HG02970 (cell line): ENCODE measurements around the gene HOMER2.
"Not testable (repeated sequence)": the region's sequence is repeated elsewhere in the genome, so short reads cannot be mapped to it uniquely, and the experiment has no call there.

Source experiments
- ATAC-seq: cut with Tn5 transposase; IDR thresholded peaks from one replicate; pipeline ENCODE4 v1.9.1; 2021; ENCODE audit warnings: mild to moderate bottlenecking, moderate library complexity, moderate number of reproducible peaks; ENCODE audit not compliant: unreplicated experiment, low FRiP score

Gene HOMER2

GRCh38 chr15:82968066-82968465, 15.5 kb upstream of the HOMER2 start:
- no peak for ATAC-seq

DNA sequence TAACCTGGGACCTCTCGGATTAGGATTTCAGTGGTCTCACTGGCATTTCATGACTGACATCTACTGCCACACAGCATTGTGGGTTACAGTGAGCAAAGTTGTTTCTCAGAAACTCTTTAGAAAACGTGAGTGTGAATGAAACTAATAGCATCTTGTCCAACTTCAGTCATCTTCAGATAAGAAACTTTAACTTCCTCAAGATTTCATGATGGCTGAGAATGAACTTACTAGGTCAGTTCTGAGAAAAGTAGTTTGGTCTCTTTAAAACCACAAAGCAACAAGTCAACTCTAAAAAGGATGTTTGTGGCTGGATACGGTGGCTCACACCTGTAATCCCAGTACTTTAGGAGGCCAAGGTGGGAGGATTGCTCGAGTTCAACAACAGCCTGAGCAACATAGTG, 14.2 kb upstream of the HOMER2 start:
- no peak for ATAC-seq

DNA sequence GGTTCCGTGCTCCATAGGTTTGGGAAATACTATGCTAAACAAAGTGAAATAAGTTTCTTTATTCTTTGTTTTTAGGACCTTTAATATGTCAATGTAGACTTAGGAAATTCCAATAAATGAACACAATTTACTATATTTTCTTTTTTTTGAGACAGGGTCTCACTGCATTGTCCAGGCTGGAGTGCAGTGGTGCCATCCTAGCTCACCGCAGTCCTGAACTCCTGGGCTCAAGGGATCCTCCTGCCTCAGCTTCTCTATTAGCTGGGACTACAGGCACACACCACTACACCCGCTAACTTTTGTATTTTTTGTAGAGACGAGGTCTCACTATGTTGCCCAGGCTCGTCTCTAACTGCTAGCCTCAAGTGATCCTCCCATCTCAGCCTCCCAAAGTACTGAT, 12.4 kb upstream of the HOMER2 start:
- no peak for ATAC-seq

- no peak for ATAC-seq
Observed at GRCh38 chr15:82963471-82964341, 11.2 kb upstream of the HOMER2 start.

DNA sequence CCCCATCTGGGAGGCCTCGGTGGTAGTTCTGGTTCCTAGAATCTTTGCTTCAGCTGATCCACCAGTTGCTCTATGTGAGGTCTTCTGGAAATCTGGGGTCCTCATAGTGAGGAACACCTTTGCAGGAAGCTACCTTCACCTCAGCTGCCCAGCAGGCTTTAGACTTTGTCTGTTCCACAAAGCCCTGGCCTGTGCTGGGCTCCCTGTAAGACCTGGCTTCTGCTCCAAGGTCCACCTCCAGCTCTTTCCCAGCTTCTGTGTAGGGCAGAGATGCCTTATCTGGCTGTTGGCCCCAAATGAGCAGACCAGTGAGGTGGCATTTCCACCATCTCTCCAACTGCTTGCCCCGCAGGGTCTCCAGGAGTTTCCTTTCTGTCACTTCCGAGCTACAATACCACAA, 8.2 kb upstream of the HOMER2 start:
- no peak for ATAC-seq

DNA sequence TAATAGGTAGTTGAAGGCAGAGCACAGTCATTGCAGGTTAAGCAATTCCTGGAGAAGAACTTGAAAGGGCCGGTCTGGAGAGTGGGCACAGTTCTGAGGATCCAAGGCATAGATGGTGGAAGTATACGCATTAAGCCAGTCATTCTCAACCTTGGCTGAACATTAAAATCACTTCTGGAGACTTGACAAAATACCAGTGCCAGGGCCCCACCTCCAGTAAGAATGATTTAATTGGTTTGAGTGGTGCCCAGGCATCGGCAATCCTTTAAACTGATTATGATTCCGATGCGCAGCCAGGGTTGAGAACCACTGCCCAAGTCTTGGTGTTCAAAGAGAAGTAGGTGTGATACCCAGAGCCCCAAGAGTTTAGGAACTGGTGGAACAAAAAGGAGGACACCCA, 6.9 kb upstream of the HOMER2 start:
- no peak for ATAC-seq

DNA sequence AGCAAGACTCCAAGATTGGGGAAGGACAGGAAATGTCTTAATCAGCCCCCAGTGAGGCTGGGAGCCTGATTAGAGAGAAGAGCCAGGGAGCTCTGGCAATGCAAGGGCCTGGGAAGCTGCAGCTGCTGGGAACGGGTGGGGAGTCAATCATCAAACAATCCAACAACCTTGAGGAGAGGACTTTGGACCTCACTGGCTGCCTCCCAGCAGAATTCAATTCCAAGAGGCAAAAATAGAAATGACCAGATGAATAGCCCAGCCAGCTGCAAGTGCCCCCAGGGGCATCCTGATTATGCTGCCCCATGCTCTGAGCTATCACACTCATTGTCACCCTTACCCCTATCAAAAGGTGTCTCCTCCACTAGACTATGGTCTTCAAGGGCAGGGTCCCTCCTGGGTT, 6.1 kb upstream of the HOMER2 start:
- no peak for ATAC-seq

- ATAC-seq = no peak
Observed at GRCh38 chr15:82951472-82952157, 905 bp downstream of the HOMER2 start.

DNA sequence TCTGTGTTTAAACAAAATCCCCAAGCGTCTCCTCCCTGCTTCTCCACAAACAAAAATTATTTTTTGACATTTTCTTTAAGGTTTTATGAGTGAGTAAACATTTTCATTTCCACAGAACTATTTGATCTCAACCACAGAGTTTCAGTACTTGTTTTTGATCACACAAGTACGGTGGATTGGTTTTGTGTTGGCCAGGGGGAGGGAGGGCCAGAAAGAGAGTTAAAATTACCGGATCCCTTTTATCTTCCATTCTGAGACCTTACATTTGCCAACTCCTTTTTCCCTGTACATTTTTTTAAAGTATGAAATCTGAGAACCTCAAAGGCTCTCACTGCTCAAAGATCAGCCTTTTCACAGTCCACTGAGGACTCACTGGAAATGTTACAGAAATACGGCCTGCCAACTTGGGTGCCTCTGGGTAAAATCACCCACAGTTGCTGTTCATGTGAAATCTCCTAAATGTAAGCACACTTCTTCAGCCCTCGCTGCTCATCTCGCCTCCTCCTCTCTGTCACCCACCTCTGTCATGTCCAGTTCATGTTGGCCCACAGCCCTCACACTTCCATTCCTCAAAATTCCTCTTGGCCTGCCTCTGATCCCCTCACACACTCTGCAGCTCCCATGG, 1.7 kb downstream of the HOMER2 start:
- ATAC-seq = no peak

DNA sequence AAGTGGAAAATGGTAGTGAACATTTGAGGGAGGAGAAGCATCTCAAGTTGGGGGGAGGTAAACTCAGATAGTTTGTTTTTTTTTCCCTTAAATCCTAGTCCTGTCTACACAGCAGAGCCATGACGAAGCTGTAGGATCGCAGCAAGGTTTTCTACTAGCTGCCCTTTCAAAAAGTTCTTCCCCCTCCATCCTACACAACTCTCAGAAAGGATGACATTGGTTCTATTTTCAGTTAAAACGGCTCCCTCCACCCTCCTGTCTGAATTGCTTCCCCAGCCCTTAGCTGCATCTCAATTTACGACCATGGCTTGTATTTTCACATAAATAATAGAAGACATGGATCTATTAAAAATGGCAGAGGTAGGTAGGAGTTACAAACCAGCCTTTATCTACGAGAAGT, 2.2 kb downstream of the HOMER2 start:
- no peak for ATAC-seq

DNA sequence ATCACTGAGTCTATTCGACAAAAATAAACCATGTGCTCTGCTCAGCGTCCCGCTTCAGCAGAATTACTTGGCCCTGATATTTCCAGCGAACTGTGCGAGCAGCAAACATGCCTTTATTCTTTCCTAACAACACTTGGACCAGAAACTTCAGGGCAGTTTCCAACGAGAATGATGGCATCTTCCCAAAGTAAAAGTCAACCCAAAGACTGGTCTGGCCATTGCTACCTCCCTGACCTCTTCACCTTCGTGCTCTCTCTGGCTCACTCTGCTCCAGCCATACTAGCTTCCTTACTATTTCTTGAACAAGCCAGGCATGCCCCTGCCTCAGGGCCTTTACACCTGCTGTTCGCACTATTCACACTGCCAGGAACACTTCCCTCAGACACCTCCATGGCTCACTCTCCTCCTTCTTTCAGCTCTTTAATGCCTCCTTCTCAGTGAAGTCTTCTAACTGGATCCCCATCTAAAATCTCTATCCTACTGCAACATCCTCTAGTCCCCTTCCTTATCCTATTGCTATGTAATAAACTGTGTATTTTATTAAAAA, 6.3 kb downstream of the HOMER2 start:
- ATAC-seq = no peak

GRCh38 chr15:82945326-82945725, 7.2 kb downstream of the HOMER2 start:
- ATAC-seq = no peak

GRCh38 chr15:82944821-82945220, 7.7 kb downstream of the HOMER2 start:
- ATAC-seq = no peak

DNA sequence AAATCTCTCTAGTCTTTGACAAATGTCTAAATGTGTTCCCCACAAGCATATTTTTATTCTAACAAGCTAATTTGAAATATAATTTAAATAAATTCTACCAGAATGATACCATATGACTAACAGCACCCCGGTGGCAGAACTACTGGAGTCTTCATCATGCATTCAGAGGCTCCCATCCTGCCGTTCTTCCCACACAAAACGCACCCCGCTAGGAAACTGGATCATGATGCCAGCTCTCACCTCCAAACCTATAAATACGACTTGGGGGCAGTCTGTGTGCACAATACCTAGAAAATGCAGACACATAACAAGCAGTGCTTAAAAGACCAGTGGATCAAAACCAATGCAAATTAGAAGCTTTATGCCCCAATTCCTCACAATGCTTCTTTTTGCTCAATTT, 8.5 kb downstream of the HOMER2 start:
- ATAC-seq = no peak

GRCh38 chr15:82943176-82943575, 9.3 kb downstream of the HOMER2 start:
- no peak for ATAC-seq

DNA sequence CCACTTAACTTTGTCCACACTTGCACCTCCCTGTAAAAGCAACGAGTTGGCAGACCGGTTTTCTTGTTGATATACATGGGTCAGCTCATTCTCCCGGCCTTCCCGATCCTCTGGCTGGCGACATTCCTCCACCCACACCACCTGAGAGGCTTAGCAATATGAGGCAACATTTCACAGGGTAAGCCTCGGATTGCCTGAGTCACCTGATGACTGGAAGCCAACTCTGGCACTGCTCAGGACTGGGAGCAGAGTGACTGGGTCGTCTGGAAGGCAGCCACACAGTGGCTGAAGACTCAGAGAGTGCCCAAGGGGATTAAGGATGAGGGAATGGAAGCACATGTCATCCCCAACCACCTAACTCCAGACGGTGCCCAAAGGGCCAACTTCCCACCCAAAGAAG, 9.8 kb downstream of the HOMER2 start:
- no peak for ATAC-seq

DNA sequence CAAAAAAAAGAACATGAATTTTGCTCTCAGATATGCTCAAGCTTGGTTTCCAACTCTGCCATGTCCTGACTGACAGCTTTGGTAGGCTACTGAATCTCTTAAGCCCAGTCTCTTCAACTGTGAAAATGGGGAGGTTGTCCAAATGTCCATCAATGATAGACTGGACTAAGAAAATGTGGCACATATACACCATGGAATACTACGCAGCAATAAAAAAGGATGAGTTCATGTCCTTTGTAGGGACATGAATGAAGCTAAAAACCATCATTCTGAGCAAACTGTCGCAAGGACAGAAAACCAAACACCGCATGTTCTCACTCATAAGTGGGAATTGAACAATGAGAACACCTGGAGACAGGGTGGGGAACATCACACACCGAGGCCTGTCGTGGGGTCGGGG, 12.8 kb downstream of the HOMER2 start:
- ATAC-seq = not testable (repeated sequence)

GRCh38 chr15:82937712-82938058, 14.8 kb downstream of the HOMER2 start:
- ATAC-seq = no peak

DNA sequence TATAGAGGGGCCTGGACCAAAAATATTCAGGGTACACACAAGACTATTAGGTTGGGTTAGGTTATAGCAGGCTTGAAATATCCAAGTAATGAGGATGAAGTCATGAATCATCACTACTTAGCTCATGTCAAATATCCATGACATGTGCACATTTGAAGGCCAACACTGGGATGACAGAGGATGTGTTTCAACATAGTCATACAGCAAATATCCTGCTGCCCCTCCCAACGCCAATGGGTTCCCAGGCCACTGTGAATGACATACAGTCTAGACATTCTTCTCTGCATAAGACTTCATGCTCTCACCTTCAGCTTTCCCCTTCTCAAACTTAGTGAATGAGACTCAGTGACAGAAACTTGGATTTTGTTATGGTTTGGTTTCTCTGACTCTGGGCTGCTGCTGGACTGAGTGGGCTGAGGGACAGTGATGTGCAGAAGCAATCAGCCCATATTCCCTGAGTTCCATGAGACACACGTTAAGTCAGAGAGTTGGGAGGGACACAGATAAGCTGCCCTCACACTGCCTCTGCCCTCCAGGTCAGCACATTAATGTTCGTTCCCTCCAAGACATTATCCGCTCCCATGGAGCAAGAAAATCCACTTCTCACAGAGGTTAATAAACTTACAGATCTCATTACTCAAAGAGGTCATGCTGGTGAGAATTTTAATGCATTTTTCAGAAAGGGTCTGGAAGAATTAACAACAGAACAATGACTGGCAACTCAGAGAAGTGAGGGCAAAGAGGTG, 15.4 kb downstream of the HOMER2 start:
- no peak for ATAC-seq

DNA sequence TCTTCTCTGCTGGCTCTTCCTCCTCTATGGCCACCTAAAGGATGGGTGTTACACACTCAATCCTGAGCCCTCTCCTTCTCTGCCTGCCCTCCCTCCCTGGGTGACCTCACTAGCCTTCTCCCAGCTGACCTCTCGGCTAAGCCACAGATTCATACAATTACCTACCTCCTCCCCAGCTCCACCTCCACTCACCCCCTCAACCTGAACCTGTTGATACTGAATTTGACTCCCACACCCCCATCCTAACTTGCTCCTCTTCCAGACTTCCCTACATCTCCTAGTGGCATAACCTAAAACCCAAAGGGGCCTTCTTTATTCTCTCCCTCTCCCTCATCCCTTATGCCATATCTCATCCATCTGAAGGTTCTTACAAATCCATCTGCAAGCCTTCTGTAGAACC, 17.1 kb downstream of the HOMER2 start:
- ATAC-seq = no peak
